GM18868 (cell line): ENCODE results near the gene SLC9A8.

Experiments
- ATAC-seq: cut with Tn5 transposase; IDR thresholded peaks from one replicate; pipeline ENCODE4 v1.9.1; 2021; ENCODE audit warnings: mild to moderate bottlenecking, moderate library complexity; ENCODE audit not compliant: unreplicated experiment

SLC9A8 gene

GRCh38 chr20:49786196-49786595, 26.4 kb upstream of the SLC9A8 start:
- ATAC-seq, result peak; percentile 21

- no peak for ATAC-seq
Observed at GRCh38 chr20:49786668-49787370, 25.8 kb upstream of the SLC9A8 start.

- no peak for ATAC-seq
Observed at GRCh38 chr20:49787371-49788357, 25.0 kb upstream of the SLC9A8 start.

GRCh38 chr20:49790077-49790798, 22.4 kb upstream of the SLC9A8 start:
- ATAC-seq, result no peak

GRCh38 chr20:49791165-49791564, 21.5 kb upstream of the SLC9A8 start:
- ATAC-seq, result no peak

GRCh38 chr20:49792006-49792405, 20.6 kb upstream of the SLC9A8 start:
- no peak for ATAC-seq

- no peak for ATAC-seq
Observed at GRCh38 chr20:49792611-49793010, 20.0 kb upstream of the SLC9A8 start.

GRCh38 chr20:49794336-49795134, 18.1 kb upstream of the SLC9A8 start:
- ATAC-seq, result no peak

GRCh38 chr20:49795135-49795424, 17.5 kb upstream of the SLC9A8 start:
- ATAC-seq, result no peak

- ATAC-seq, result no peak
Observed at GRCh38 chr20:49796600-49797343, 15.9 kb upstream of the SLC9A8 start.

GRCh38 chr20:49797344-49797615, 15.3 kb upstream of the SLC9A8 start:
- no peak for ATAC-seq

GRCh38 chr20:49798718-49799117, 13.9 kb upstream of the SLC9A8 start:
- ATAC-seq, result no peak

- ATAC-seq, result no peak
Observed at GRCh38 chr20:49799698-49800097, 12.9 kb upstream of the SLC9A8 start.

- ATAC-seq, result no peak
Observed at GRCh38 chr20:49803418-49803817, 9.2 kb upstream of the SLC9A8 start.

GRCh38 chr20:49804364-49804763, 8.3 kb upstream of the SLC9A8 start:
- ATAC-seq, result no peak

GRCh38 chr20:49805224-49805876, 7.3 kb upstream of the SLC9A8 start:
- peak; percentile 46 for ATAC-seq

GRCh38 chr20:49808753-49809152, 3.9 kb upstream of the SLC9A8 start:
- no peak for ATAC-seq

- no peak for ATAC-seq
Observed at GRCh38 chr20:49809803-49810359, 2.7 kb upstream of the SLC9A8 start.

- no peak for ATAC-seq
Observed at GRCh38 chr20:49810491-49811190, 2.0 kb upstream of the SLC9A8 start.
